Measurements from ENCODE around the gene SH3GL2. TPM values are rescaled to one million over a fixed set of nuclear protein-coding genes. Genes with fewer than 3 reads are reported as not detected.

Gene SH3GL2
- total and polyA plus RNA-seq, 2 donors (not counting 1 experiment from before 2014, with no cell fraction given): not detected

GRCh38 chr9:17752021-17752420 is 173.2 kb downstream of the SH3GL2 start:
- CTCF ChIA-PET: interaction anchor here (0.7 kb wide), 1 partner anchor 59 kb away, joined by 3 read pairs; no protein-coding TSS in a partner anchor
- Histone ChIP-seq H2AFZ (ENCODE audit: insufficient read depth, low read depth, low read length, poor library complexity, severe bottlenecking) (no peak overlapping the region), H3K9me3 (ENCODE audit: control extremely low read depth in 1 of 3, control insufficient read depth in 2 of 3, insufficient read depth in 1 of 3, low read length in 2 of 3) (no peaks in the 10 kb centered on the region), H3K4me3 (ENCODE audit: control extremely low read depth in 1 of 5, extremely low read depth in 1 of 5, insufficient read depth in 1 of 5, low read depth in 2 of 5, low read length in 4 of 5) (no peak overlapping the region), H3K9ac (ENCODE audit: low read length) (no peak overlapping the region), H3K36me3 (replicated peaks in 1 of 2; ENCODE audit: control extremely low read depth in 1 of 2, control insufficient read depth in 1 of 2, extremely low read depth in 1 of 2, insufficient read depth in 2 of 2, low read length in 1 of 2) (no peaks in the 10 kb centered on the region), H3K4me2 (replicated peaks; ENCODE audit: low read depth, low read length, poor library complexity, severe bottlenecking) (no peak overlapping the region), H3K27ac (ENCODE audit: low read length in 2 of 2) (no peak overlapping the region), H3K4me1 (ENCODE audit: control insufficient read depth in 2 of 2, insufficient read depth in 2 of 2, low read length in 2 of 2) (no peaks in the 10 kb centered on the region), H3K27me3 (replicated peaks in 1 of 4; ENCODE audit: control extremely low read depth in 1 of 4, control insufficient read depth in 3 of 4, insufficient read depth in 4 of 4, low read length in 3 of 4) (no peaks in the 10 kb centered on the region), H4K20me1 (ENCODE audit: control insufficient read depth, insufficient read depth, low read length, poor library complexity, severe bottlenecking) (no peaks in the 10 kb centered on the region), H3K79me2 (ENCODE audit: control insufficient read depth, insufficient read depth, low read length) (no peaks in the 10 kb centered on the region)
- H3K4me1 Mint-ChIP-seq: no peaks in the 10 kb centered on the region
- POLR2A ChIA-PET: no interaction called here
- no peak overlapping the region for H3K27ac Mint-ChIP-seq
- no peak overlapping the region for H3K4me3 Mint-ChIP-seq
- intact Hi-C loops (cut with micrococcal nuclease): no loop called here
- 100% methylated on average over 1 of the region's 3 CpGs for WGBS (ENCODE audit: insufficient coverage)
- TF ChIP-seq EZH2 (IDR thresholded peaks at IDR 0.05; ENCODE audit: borderline replicate concordance, insufficient read depth, low read depth, low read length, poor library complexity, severe bottlenecking) (no peak), CTCF (IDR thresholded peaks at IDR 0.05) (no peak)
- no peak for DNase-seq
- H3K9me3 Mint-ChIP-seq (ENCODE audit: insufficient read depth): peaks cover 2% of the 10 kb centered on the region
- no peaks in the 10 kb centered on the region for H3K27me3 Mint-ChIP-seq
- no peak for ATAC-seq (ENCODE audit: low read depth)

- H3K9me3 ChIP-seq (ENCODE audit: control extremely low read depth in 1 of 3, control insufficient read depth in 2 of 3, insufficient read depth in 1 of 3, low read length in 2 of 3): peaks cover 0 to 3% (median 0%) of the 10 kb centered on the region in 3 donors
- H2AFZ ChIP-seq (ENCODE audit: insufficient read depth, low read depth, low read length, poor library complexity, severe bottlenecking): no peak overlapping the region
- no peak for ATAC-seq (ENCODE audit: low read depth)
- Mint-ChIP-seq H3K27ac (no peak overlapping the region), H3K9me3 (ENCODE audit: insufficient read depth) (peaks cover 2% of the 10 kb centered on the region), H3K4me3 (no peak overlapping the region), H3K27me3 (no peaks in the 10 kb centered on the region), H3K4me1 (no peaks in the 10 kb centered on the region)
- H3K4me1 ChIP-seq (ENCODE audit: control insufficient read depth in 2 of 2, insufficient read depth in 2 of 2, low read length in 2 of 2): no peaks in the 10 kb centered on the region
- WGBS (ENCODE audit: insufficient coverage): 80% methylated on average over 2 of the region's 2 CpGs
- ChIA-PET POLR2A (no interaction called here), CTCF (no interaction called here)
- H3K27ac ChIP-seq (ENCODE audit: low read length in 2 of 2): no peak overlapping the region
- H3K9ac ChIP-seq (ENCODE audit: low read length): no peak overlapping the region
- no peak for TF ChIP-seq CTCF (IDR thresholded peaks at IDR 0.05)
- no peak for TF ChIP-seq EZH2 (IDR thresholded peaks at IDR 0.05; ENCODE audit: borderline replicate concordance, insufficient read depth, low read depth, low read length, poor library complexity, severe bottlenecking)
- DNase-seq: no peak
- no peak overlapping the region for H3K4me3 ChIP-seq (ENCODE audit: control extremely low read depth in 1 of 5, extremely low read depth in 1 of 5, insufficient read depth in 1 of 5, low read depth in 2 of 5, low read length in 4 of 5)
- H4K20me1 ChIP-seq (ENCODE audit: control insufficient read depth, insufficient read depth, low read length, poor library complexity, severe bottlenecking): no peaks in the 10 kb centered on the region
- no peaks in the 10 kb centered on the region for H3K79me2 ChIP-seq (ENCODE audit: control insufficient read depth, insufficient read depth, low read length)
- intact Hi-C loops (cut with micrococcal nuclease): no loop called here
- no peak overlapping the region for H3K4me2 ChIP-seq (replicated peaks; ENCODE audit: low read depth, low read length, poor library complexity, severe bottlenecking)
- no peaks in the 10 kb centered on the region for H3K27me3 ChIP-seq (replicated peaks in 1 of 4; ENCODE audit: control extremely low read depth in 1 of 4, control insufficient read depth in 3 of 4, insufficient read depth in 4 of 4, low read length in 3 of 4)
- H3K36me3 ChIP-seq (replicated peaks in 1 of 2; ENCODE audit: control extremely low read depth in 1 of 2, control insufficient read depth in 1 of 2, extremely low read depth in 1 of 2, insufficient read depth in 2 of 2, low read length in 1 of 2): no peaks in the 10 kb centered on the region
Measured at GRCh38 chr9:17757816-17758215, 178.9 kb downstream of the SH3GL2 start.
